IMR-90 (cell line): ENCODE measurements around the gene EXOC2.

Experiments
- BHLHE40 ChIP-seq: fragments of 150-350 bp; IDR thresholded peaks from 2 replicates; pipeline ENCODE4 v1.6.1; 2016; ENCODE audit warnings: mild to moderate bottlenecking, low read depth, low read length
- CEBPB ChIP-seq: IDR thresholded peaks from 2 replicates; pipeline ENCODE4 v1.6.1; 2012; ENCODE audit warnings: low read depth, low read length, improper control_type of control experiment
- CTCF ChIP-seq: conservative IDR thresholded peaks from 2 replicates; pipeline ENCODE4 v1.5.1; 2012; ENCODE audit warnings: mild to moderate bottlenecking, low read depth, low read length, improper control_type of control experiment
- MAZ ChIP-seq: IDR thresholded peaks from 2 replicates; pipeline ENCODE4 v1.6.1; 2012; ENCODE audit warnings: low read depth, mild to moderate bottlenecking, low read length, improper control_type of control experiment, moderate library complexity, borderline replicate concordance
- POLR2A ChIP-seq: IDR thresholded peaks from 2 replicates; pipeline ENCODE4 v1.6.1; 2012; ENCODE audit warnings: mild to moderate bottlenecking, low read depth, low read length

GRCh38 chr6:613981-614380, 79.0 kb downstream of the EXOC2 start:
- no peak for TF ChIP-seq CTCF
- no peak for TF ChIP-seq POLR2A
- no peak for TF ChIP-seq CEBPB
- no peak for TF ChIP-seq MAZ
- TF ChIP-seq BHLHE40, result no peak
